ENCODE measurements around the gene DHX58. TPM values are rescaled to one million over a fixed set of nuclear protein-coding genes. Genes with fewer than 3 reads are reported as not detected.

The DHX58 gene
- 3.1 TPM for total RNA-seq
- long read RNA-seq, partial matches to known transcripts: 0 of 2 reads
- long read RNA-seq, other reads (novel, unspliced or antisense): 0 of 2 reads

GRCh38 chr17:42112552-42113176 lies at the start of gene DHX58:
TSS of gene DHX58 (minus strand) at chr17:42112714. CDS start at chr17:42111892, 822 bp downstream.
- intact Hi-C loops (cut with micrococcal nuclease): no loop called here
- Histone ChIP-seq H3K9me3 (replicated peaks) (no peaks in the 10 kb centered on the region), H3K27me3 (ENCODE audit: low read depth) (no peaks in the 10 kb centered on the region), H3K4me1 (peaks cover 37% of the 10 kb centered on the region), H3K36me3 (peaks cover 42% of the 10 kb centered on the region), H3K27ac (replicated peaks) (peak within 1 kb of the TSS; percentile 90), H3K4me3 (peak within 1 kb of the TSS; percentile 69)
- peak; percentile 63 for DNase-seq
- TF ChIP-seq, protein P1, sequence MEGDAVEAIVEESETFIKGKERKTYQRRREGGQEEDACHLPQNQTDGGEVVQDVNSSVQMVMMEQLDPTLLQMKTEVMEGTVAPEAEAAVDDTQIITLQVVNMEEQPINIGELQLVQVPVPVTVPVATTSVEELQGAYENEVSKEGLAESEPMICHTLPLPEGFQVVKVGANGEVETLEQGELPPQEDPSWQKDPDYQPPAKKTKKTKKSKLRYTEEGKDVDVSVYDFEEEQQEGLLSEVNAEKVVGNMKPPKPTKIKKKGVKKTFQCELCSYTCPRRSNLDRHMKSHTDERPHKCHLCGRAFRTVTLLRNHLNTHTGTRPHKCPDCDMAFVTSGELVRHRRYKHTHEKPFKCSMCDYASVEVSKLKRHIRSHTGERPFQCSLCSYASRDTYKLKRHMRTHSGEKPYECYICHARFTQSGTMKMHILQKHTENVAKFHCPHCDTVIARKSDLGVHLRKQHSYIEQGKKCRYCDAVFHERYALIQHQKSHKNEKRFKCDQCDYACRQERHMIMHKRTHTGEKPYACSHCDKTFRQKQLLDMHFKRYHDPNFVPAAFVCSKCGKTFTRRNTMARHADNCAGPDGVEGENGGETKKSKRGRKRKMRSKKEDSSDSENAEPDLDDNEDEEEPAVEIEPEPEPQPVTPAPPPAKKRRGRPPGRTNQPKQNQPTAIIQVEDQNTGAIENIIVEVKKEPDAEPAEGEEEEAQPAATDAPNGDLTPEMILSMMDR (IDR thresholded peaks at IDR 0.05; ENCODE audit: borderline replicate concordance): no peak

- H3K4me3 ChIP-seq: no peak overlapping the region
- DNase-seq: no peak
- H3K36me3 ChIP-seq: no peaks in the 10 kb centered on the region
- no peaks in the 10 kb centered on the region for H3K9me3 ChIP-seq (replicated peaks)
- H3K27me3 ChIP-seq (ENCODE audit: low read depth): no peaks in the 10 kb centered on the region
- intact Hi-C loops (cut with micrococcal nuclease): no loop called here
- TF ChIP-seq, protein P1 (IDR thresholded peaks at IDR 0.05; ENCODE audit: borderline replicate concordance): no peak
- H3K4me1 ChIP-seq: peaks cover 3% of the 10 kb centered on the region
- no peak overlapping the region for H3K27ac ChIP-seq (replicated peaks)
These were observed 48.0 kb upstream of the DHX58 start for GRCh38 chr17:42160531-42160910.

DNA sequence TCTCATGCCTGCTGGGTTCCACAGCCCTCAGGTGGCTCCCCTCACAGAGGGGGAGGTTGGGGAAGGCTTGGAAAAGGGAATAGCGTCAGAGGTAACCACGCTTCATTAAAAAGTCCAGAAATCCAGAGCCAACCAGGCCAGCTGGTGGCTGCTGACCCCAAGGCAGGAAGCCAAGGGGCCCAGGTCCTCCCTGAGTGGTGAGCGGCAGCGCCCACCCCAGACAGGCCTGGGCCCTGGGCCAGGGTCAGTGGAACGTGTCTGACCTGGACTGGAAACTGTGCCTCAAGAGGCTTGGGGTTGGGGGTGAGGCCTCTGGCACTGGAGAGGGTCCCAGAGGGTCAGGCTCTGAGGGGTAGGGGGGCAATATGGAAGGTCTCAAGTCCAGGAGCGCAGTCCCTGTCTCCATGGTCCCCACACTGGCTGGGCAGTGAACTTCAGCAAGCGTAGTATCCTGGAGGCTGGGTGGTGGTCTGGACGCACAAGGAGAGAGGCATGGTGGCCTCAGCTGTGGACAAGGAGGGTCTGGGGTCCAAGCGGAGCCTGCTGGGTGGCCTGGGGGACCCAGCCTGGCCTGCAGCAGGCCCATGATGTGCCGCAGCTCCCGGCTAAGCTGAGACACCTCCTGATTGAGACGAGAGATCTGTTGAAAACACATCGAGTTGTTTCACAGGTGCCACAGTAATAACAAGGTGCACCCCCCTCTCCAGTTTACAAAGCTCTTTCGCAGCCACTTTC lies 47.4 kb upstream of the DHX58 start:
- TF ChIP-seq, protein P1 (IDR thresholded peaks at IDR 0.05; ENCODE audit: borderline replicate concordance): no peak
- Histone ChIP-seq H3K4me1 (peaks cover 7% of the 10 kb centered on the region), H3K4me3 (no peak overlapping the region), H3K27me3 (ENCODE audit: low read depth) (no peaks in the 10 kb centered on the region), H3K36me3 (no peaks in the 10 kb centered on the region), H3K27ac (replicated peaks) (no peak overlapping the region), H3K9me3 (replicated peaks) (no peaks in the 10 kb centered on the region)
- intact Hi-C loops (cut with micrococcal nuclease): no loop called here
- no peak for DNase-seq

DNA sequence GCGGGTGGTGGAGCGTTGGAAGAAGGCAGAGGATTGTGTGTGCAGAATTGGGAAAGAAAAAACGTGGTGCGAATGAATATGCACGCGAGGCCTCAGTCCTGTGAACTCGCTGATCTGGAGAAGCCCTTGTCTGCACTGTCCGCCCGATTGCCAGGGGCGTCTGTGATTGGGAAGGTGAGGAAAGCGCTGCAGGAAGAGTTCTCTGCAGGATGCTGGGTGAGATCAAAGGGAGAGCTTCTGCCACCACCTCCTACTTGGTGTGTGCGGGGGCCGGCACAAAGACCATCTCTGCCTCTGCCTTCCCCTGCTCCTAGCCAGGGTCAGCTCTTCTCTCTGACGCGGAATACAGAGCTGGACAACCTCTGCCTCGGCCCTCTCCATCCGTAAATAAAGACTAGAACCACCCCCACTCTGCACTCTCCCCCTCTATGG lies 43.1 kb upstream of the DHX58 start:
- intact Hi-C loops (cut with micrococcal nuclease): no loop called here
- no peaks in the 10 kb centered on the region for H3K9me3 ChIP-seq (replicated peaks)
- H3K4me1 ChIP-seq: peaks cover 49% of the 10 kb centered on the region
- TF ChIP-seq, protein P1 (IDR thresholded peaks at IDR 0.05; ENCODE audit: borderline replicate concordance): no peak
- H3K4me3 ChIP-seq: peak overlapping the region; percentile 100
- peak overlapping the region; percentile 91 for H3K27ac ChIP-seq (replicated peaks)
- DNase-seq: no peak
- no peaks in the 10 kb centered on the region for H3K27me3 ChIP-seq (ENCODE audit: low read depth)
- peaks cover 6% of the 10 kb centered on the region for H3K36me3 ChIP-seq

GRCh38 chr17:42153919-42154742 lies 41.6 kb upstream of the DHX58 start:
- DNase-seq: no peak
- Histone ChIP-seq H3K4me3 (peak overlapping the region; percentile 100), H3K9me3 (replicated peaks) (no peaks in the 10 kb centered on the region), H3K36me3 (peaks cover 7% of the 10 kb centered on the region), H3K27ac (replicated peaks) (peak overlapping the region; percentile 91), H3K27me3 (ENCODE audit: low read depth) (no peaks in the 10 kb centered on the region), H3K4me1 (peaks cover 62% of the 10 kb centered on the region)
- TF ChIP-seq, protein P1 (IDR thresholded peaks at IDR 0.05; ENCODE audit: borderline replicate concordance): no peak
- intact Hi-C loops (cut with micrococcal nuclease): no loop called here

Measured in left ventricle myocardium inferior (tissue), 1 donor.